PC-9 (cell line): ENCODE data around the gene NOSIP.

Experiments
- EZH2 ChIP-seq: fragments of 200-600 bp; sonication (generic); IDR thresholded peaks from 2 replicates; pipeline ENCODE4 v1.8.0; 2017; ENCODE audit warnings: antibody characterized with exemption, low read depth
- TF ChIP-seq, protein P1 (sequence below): fragments of 200-600 bp; sonication (generic); conservative IDR thresholded peaks from 2 replicates; pipeline ENCODE4 v1.6.1; 2017; ENCODE audit warnings: mixed run types, antibody characterized with exemption, mild to moderate bottlenecking, moderate library complexity

DNA sequence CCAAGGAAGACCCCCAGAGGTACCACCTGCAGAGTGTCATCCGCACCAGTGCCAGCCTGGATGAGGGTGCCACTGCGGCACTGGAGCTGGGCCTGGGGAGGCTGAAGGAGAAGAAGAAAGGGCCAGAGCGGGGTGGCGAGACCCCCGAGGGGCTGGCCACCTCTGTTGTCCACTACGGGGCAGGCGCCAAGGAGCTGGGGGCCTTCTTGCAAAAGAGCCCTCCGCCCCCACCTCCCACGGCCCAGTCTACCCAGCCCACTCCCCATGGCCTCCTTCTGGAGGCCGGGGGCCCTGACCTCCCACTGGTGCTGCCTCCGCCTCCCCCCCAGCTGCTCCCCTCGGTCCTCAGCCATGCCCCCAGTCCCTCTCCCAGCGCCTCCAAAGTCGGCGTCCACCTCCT is 16.1 kb upstream of the NOSIP start:
- TF ChIP-seq, protein P1, sequence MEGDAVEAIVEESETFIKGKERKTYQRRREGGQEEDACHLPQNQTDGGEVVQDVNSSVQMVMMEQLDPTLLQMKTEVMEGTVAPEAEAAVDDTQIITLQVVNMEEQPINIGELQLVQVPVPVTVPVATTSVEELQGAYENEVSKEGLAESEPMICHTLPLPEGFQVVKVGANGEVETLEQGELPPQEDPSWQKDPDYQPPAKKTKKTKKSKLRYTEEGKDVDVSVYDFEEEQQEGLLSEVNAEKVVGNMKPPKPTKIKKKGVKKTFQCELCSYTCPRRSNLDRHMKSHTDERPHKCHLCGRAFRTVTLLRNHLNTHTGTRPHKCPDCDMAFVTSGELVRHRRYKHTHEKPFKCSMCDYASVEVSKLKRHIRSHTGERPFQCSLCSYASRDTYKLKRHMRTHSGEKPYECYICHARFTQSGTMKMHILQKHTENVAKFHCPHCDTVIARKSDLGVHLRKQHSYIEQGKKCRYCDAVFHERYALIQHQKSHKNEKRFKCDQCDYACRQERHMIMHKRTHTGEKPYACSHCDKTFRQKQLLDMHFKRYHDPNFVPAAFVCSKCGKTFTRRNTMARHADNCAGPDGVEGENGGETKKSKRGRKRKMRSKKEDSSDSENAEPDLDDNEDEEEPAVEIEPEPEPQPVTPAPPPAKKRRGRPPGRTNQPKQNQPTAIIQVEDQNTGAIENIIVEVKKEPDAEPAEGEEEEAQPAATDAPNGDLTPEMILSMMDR = no peak
- TF ChIP-seq EZH2 = no peak
